Ishikawa (cell line): ENCODE data around the gene PDE11A.

Source experiments
- CEBPB ChIP-seq: IDR thresholded peaks from 2 replicates; pipeline ENCODE4 v1.6.1; 2012
- CREB1 ChIP-seq: IDR thresholded peaks from 2 replicates; pipeline ENCODE4 v1.6.1; 2012; ENCODE audit warnings: low read depth
- EGR1 ChIP-seq: IDR thresholded peaks from 2 replicates; pipeline ENCODE4 v1.6.1; 2012
- EP300 ChIP-seq: IDR thresholded peaks from 2 replicates; pipeline ENCODE4 v1.6.1; 2012; ENCODE audit warnings: borderline replicate concordance
- FOXM1 ChIP-seq: IDR thresholded peaks from 2 replicates; pipeline ENCODE4 v1.6.1; 2012; ENCODE audit warnings: low read depth, borderline replicate concordance
- NFIC ChIP-seq: IDR thresholded peaks from 2 replicates; pipeline ENCODE4 v1.6.1; 2012
- RAD21 ChIP-seq: IDR thresholded peaks from 2 replicates; pipeline ENCODE4 v1.6.1; 2012; ENCODE audit warnings: low read depth
- TAF1 ChIP-seq: IDR thresholded peaks from 2 replicates; pipeline ENCODE4 v1.6.1; 2012; ENCODE audit warnings: low read depth, mild to moderate bottlenecking
- TCF12 ChIP-seq: IDR thresholded peaks from 2 replicates; pipeline ENCODE4 v1.6.1; 2012; ENCODE audit warnings: low read depth
- TEAD4 ChIP-seq: IDR thresholded peaks from 2 replicates; pipeline ENCODE4 v1.6.1; 2012
- YY1 ChIP-seq: IDR thresholded peaks from 2 replicates; pipeline ENCODE4 v1.6.1; 2012; ENCODE audit warnings: low read depth
- ZBTB7A ChIP-seq: IDR thresholded peaks from 2 replicates; pipeline ENCODE4 v1.6.1; 2012; ENCODE audit warnings: low read depth
- TF ChIP-seq, protein P1 (sequence below): IDR thresholded peaks from 2 replicates; pipeline ENCODE4 v1.6.1; 2012
- TF ChIP-seq, protein P2 (sequence below): IDR thresholded peaks from 2 replicates; pipeline ENCODE4 v1.6.1; 2012; ENCODE audit warnings: low read depth, mild to moderate bottlenecking
- TF ChIP-seq, protein P3 (sequence below): IDR thresholded peaks from 2 replicates; pipeline ENCODE4 v1.6.1; 2012

PDE11A gene

GRCh38 chr2:177600917-177601316 is 471.7 kb downstream of the PDE11A start:
- TF ChIP-seq RAD21 (no peak), NFIC (no peak), TCF12 (no peak), TAF1 (no peak), CEBPB (no peak), EGR1 (no peak), ZBTB7A (no peak)
- TF ChIP-seq, protein P1, sequence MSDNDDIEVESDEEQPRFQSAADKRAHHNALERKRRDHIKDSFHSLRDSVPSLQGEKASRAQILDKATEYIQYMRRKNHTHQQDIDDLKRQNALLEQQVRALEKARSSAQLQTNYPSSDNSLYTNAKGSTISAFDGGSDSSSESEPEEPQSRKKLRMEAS, result no peak

GRCh38 chr2:177599956-177600355 is 472.6 kb downstream of the PDE11A start:
- TF ChIP-seq TAF1 (no peak), TCF12 (no peak), ZBTB7A (no peak), FOXM1 (no peak), NFIC (no peak), CEBPB (no peak)
- TF ChIP-seq, protein P2, sequence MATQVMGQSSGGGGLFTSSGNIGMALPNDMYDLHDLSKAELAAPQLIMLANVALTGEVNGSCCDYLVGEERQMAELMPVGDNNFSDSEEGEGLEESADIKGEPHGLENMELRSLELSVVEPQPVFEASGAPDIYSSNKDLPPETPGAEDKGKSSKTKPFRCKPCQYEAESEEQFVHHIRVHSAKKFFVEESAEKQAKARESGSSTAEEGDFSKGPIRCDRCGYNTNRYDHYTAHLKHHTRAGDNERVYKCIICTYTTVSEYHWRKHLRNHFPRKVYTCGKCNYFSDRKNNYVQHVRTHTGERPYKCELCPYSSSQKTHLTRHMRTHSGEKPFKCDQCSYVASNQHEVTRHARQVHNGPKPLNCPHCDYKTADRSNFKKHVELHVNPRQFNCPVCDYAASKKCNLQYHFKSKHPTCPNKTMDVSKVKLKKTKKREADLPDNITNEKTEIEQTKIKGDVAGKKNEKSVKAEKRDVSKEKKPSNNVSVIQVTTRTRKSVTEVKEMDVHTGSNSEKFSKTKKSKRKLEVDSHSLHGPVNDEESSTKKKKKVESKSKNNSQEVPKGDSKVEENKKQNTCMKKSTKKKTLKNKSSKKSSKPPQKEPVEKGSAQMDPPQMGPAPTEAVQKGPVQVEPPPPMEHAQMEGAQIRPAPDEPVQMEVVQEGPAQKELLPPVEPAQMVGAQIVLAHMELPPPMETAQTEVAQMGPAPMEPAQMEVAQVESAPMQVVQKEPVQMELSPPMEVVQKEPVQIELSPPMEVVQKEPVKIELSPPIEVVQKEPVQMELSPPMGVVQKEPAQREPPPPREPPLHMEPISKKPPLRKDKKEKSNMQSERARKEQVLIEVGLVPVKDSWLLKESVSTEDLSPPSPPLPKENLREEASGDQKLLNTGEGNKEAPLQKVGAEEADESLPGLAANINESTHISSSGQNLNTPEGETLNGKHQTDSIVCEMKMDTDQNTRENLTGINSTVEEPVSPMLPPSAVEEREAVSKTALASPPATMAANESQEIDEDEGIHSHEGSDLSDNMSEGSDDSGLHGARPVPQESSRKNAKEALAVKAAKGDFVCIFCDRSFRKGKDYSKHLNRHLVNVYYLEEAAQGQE, result no peak
- TF ChIP-seq, protein P3, sequence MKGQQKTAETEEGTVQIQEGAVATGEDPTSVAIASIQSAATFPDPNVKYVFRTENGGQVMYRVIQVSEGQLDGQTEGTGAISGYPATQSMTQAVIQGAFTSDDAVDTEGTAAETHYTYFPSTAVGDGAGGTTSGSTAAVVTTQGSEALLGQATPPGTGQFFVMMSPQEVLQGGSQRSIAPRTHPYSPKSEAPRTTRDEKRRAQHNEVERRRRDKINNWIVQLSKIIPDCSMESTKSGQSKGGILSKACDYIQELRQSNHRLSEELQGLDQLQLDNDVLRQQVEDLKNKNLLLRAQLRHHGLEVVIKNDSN, result no peak

DNA sequence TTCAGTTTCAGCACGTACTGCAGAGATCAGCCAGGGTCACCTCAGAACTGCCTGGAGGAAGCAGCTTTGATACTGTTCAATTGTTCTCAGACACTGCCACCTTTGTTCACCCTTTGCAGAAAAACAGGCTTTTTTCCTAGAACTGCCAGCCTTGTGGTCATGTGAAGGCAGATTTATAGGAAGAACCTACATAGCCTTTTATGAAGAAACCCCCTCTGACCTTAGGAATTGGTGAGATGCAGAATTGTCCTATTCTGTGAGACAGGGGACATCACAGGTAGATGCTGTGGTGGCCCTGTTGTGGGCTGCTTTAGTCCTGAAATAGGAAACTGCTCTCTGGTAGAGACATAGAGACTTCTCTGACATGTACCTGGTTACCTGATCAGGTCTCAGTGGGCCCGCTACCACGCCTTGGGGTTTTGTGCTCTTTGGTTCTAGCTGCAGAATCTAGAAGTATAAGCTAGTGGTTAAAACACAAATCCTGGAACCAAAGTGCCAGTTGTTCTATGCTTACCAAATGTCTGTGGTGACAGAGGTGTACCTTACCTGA is 473.4 kb downstream of the PDE11A start:
- TF ChIP-seq EP300 (no peak), FOXM1 (no peak), TAF1 (no peak), CREB1 (no peak), TEAD4 (no peak), ZBTB7A (no peak), EGR1 (no peak), NFIC (no peak)
- TF ChIP-seq, protein P1, result no peak
- TF ChIP-seq, protein P2, result no peak

DNA sequence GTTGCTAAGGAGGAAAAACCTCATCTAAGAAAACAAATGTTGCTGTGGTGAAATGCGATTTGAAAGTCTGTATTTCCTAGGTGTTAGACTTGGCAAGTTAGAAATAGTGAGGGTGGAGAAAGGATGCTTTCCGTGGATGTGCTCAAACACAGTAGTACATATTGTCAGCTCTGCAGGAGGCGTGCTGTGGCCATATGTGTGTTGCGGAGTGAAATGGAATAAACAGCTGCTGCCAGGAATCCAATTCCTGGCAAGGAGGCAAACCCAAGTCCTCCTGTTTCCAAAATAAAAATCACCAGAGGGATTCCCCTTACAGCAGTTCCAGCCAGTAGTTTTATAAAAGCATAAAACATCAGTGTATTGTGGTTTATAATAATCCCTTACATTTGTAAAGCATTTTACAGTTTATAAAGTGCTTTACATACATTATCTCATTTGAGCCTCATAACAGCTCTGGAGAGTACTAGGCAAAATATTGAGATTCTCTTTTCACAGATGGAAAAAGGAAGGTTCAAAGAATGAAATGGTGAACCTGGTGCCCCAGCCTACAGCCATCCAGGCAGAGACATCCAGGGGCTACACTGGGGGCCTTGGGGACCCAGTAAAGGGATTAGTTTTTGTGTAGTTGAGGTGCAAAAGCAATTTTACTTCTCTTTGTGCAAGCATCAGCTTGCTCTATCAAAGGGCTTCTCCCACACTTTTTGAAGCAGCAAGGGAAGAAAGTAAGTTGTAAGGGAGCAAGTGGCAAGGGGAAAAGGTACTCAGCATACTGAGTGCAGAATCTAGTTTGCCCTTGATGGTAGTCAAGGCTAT is 474.0 kb downstream of the PDE11A start:
- TF ChIP-seq, protein P2, result no peak
- no peak for TF ChIP-seq RAD21

DNA sequence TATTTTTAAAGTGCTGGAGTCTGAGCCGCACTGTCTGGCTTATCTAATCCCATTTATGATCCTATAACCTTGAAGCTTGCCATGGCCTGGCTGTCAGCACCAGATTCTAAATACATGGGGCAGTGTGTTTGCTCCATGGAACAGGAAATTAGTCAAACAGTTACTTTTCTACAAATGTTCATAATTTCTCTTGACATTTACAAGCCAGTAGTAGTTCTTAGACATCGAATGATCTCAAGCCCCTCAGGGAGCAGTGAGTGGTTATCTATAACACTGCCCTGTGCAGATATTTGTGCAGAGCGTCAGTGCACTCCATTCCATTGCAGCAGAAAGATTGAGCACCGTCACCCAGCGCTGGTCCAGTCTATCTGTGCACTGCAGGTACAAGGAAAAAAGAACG is 474.8 kb downstream of the PDE11A start:
- TF ChIP-seq FOXM1, result no peak
- no peak for TF ChIP-seq TCF12
- TF ChIP-seq ZBTB7A, result no peak
- TF ChIP-seq, protein P1, result no peak
- no peak for TF ChIP-seq YY1
- TF ChIP-seq, protein P2, result no peak
- TF ChIP-seq EP300, result no peak
- TF ChIP-seq CEBPB, result no peak
- no peak for TF ChIP-seq TEAD4
- no peak for TF ChIP-seq TAF1
- no peak for TF ChIP-seq EGR1
- TF ChIP-seq, protein P3, result no peak
- no peak for TF ChIP-seq CREB1
- no peak for TF ChIP-seq RAD21
- no peak for TF ChIP-seq NFIC
